Activated CD4-positive, alpha-beta T cell treated with anti-CD3 and anti-CD28 coated beads, Interleukin-10, Interleukin-2, amounts not matched to agents 100 ng/mL and 50 ng/mL, durations not matched to agents 16 hours and 8 hours (primary cell): ENCODE results near the gene AKR1B1.

Experiments used
- DNase-seq: peaks from one replicate; pipeline ENCODE4 v3.0.0-alpha.2; 2020

Gene AKR1B1

GRCh38 chr7:134407311-134407710 is 51.6 kb downstream of the AKR1B1 start:
- no peak for DNase-seq

- DNase-seq = no peak
These were observed 52.5 kb downstream of the AKR1B1 start for GRCh38 chr7:134406431-134406830.

GRCh38 chr7:134405299-134405698 is 53.6 kb downstream of the AKR1B1 start:
- no peak for DNase-seq

- DNase-seq = no peak
These were observed 55.8 kb downstream of the AKR1B1 start for GRCh38 chr7:134403062-134403461.

- DNase-seq = no peak
These were observed 58.0 kb downstream of the AKR1B1 start for GRCh38 chr7:134400859-134401258.

GRCh38 chr7:134396031-134396430 is 62.9 kb downstream of the AKR1B1 start:
- no peak for DNase-seq

- no peak for DNase-seq
These were observed 63.3 kb downstream of the AKR1B1 start for GRCh38 chr7:134395604-134396003.

- DNase-seq = no peak
These were observed 64.8 kb downstream of the AKR1B1 start for GRCh38 chr7:134394056-134394455.
